ENCODE data around the gene APEX1.

GRCh38 chr14:20468764-20469241 is 13.8 kb downstream of the APEX1 start:
- TF ChIP-seq POLR2A (IDR thresholded peaks at IDR 0.05; ENCODE audit: extremely low read depth, insufficient read length): no peak
- TF ChIP-seq CTCF (IDR thresholded peaks at IDR 0.05; ENCODE audit: low read depth, low read length): no peak
